GM13977 (cell line): ENCODE measurements around the gene OR6C74.

ENCODE experiments used
- DNase-seq: peaks from one replicate; pipeline ENCODE4 v3.0.0; 2012; ENCODE audit warnings: low spot score
- in situ Hi-C: fragments of 300-500 bp; cut with MboI; formaldehyde crosslinking; loops from one replicate; pipeline ENCODE4 v1.12.0; 2022; ENCODE audit warnings: low sequenced_read_pairs, low pct_unique_long_range_greater_than_20kb, mixed read lengths, inconsistent platforms; ENCODE audit not compliant: unreplicated experiment
- TF ChIP-seq, protein P1 (sequence below): IDR thresholded peaks from 2 replicates; pipeline ENCODE4 v1.5.1; 2012; ENCODE audit warnings: mild to moderate bottlenecking, control low read depth; ENCODE audit not compliant: insufficient read depth; ENCODE audit errors: extremely low read depth, missing control alignments

The OR6C74 gene

DNA sequence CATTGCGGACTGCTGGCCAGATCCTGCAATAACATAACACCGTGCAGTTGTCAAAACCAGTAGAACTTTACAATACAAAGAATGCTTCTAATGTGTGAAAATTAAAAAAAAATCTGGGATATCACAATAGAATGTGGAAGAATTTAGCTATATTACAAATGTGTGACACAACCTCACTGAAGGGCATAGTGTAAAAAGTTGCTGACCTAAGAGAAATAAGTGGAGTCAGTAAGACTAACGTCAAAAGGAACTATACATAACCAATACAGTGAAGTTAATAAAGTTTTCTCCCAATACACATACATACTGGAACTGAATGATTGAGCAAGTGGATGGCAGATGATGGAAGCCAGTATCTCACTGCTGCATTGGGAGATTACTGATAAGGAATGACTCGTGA, 12.4 kb downstream of the OR6C74 start:
- in situ Hi-C loops = no loop called here
- DNase-seq = no peak
- TF ChIP-seq, protein P1, sequence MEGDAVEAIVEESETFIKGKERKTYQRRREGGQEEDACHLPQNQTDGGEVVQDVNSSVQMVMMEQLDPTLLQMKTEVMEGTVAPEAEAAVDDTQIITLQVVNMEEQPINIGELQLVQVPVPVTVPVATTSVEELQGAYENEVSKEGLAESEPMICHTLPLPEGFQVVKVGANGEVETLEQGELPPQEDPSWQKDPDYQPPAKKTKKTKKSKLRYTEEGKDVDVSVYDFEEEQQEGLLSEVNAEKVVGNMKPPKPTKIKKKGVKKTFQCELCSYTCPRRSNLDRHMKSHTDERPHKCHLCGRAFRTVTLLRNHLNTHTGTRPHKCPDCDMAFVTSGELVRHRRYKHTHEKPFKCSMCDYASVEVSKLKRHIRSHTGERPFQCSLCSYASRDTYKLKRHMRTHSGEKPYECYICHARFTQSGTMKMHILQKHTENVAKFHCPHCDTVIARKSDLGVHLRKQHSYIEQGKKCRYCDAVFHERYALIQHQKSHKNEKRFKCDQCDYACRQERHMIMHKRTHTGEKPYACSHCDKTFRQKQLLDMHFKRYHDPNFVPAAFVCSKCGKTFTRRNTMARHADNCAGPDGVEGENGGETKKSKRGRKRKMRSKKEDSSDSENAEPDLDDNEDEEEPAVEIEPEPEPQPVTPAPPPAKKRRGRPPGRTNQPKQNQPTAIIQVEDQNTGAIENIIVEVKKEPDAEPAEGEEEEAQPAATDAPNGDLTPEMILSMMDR = no peak

DNA sequence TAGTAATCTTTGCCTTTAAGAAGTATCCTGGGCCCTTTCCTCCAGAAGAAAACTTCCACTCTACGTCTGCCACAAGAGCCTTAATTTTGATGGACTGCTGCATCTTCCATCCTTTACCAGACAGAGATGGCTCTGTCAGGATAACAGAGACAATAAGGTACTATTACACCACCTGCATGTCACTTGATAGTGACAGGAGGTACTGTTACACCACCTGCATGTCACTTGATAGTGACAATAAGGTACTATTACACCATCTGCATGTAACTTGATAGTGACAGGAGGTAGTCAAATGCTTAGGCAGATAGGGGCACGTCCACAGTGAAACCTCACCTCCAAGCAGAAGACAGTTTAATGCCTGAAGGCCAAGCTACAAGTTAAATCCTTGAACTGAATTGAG, 13.9 kb downstream of the OR6C74 start:
- TF ChIP-seq, protein P1 = no peak
- no peak for DNase-seq
- in situ Hi-C loops = no loop called here

DNA sequence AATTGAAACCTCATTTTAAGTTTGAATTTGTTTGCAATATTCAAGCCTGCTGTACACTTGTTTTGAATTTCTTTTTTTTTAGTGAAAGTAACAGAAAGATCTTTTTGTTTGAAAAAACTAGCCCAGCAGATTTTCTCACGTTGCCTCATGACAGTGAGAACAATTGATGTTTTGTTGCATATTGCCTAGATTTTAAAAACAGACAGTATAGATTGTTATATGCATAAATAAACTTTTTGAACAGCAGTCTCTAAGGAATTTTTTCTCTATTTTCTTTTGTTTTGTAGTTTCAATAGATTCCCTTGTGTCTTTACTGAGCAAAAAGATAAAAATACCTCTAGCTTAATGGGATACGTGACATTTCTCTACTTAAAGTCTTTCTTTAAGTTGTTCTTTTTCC, 36.6 kb downstream of the OR6C74 start:
- TF ChIP-seq, protein P1 = no peak
- in situ Hi-C loops = no loop called here
- no peak for DNase-seq

DNA sequence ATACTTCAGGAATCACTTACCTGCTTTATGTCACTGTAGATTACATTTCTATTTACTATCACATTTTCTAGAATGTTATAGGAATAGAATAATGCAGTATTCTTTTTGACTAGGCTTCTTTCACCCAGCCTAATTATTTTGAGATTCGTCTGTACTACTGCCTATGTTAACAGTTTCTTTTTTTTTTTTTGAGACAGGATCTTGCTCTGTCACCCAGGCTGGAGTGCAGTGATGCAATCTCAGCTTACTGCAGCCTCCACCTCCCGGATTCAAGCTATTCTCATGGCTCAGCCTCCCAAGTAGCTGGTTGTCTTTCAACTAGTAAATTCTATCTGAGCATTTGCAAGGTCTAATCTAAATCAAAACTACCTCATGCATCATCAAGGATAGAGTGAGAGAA, 45.6 kb downstream of the OR6C74 start:
- TF ChIP-seq, protein P1 = no peak
- in situ Hi-C loops = no loop called here
- DNase-seq = no peak
